Osteoblast (primary cell): ENCODE results near the gene CTNND2. TPM values are rescaled to one million over a fixed set of nuclear protein-coding genes. Genes with fewer than 3 reads are reported as not detected.

Source experiments
- DNase-seq: peaks from one replicate; pipeline ENCODE4 v3.0.0; 2011; ENCODE audit warnings: low spot score, mixed read lengths; ENCODE audit not compliant: insufficient read length; ENCODE audit errors: missing footprints
- H2AFZ ChIP-seq: 2 replicates; pipeline ENCODE4 v1.6.0; 2011; ENCODE audit warnings: mild to moderate bottlenecking, low read length
- H3K27ac ChIP-seq: 2 replicates; pipeline ENCODE4 v1.5.1; 2011; ENCODE audit warnings: mild to moderate bottlenecking, low read depth, low read length, moderate library complexity
- H3K27me3 ChIP-seq: 2 replicates; pipeline ENCODE4 v1.6.0; 2012; ENCODE audit warnings: mild to moderate bottlenecking, control low read depth, inconsistent platforms, low read length, moderate library complexity; ENCODE audit not compliant: insufficient read depth
- H3K36me3 ChIP-seq: 2 replicates; pipeline ENCODE4 v1.5.1; 2011; ENCODE audit warnings: mild to moderate bottlenecking, low read length, control low read depth, moderate library complexity; ENCODE audit not compliant: insufficient read depth
- H3K4me1 ChIP-seq: 2 replicates; pipeline ENCODE4 v1.5.1; 2011; ENCODE audit warnings: mild to moderate bottlenecking, low read length, control low read depth, moderate library complexity; ENCODE audit not compliant: insufficient read depth
- H3K4me2 ChIP-seq: 2 replicates; pipeline ENCODE4 v1.6.0; 2011; ENCODE audit warnings: mild to moderate bottlenecking, low read length; ENCODE audit not compliant: insufficient read depth
- H3K4me3 ChIP-seq: fragments of 200-600 bp; sonication (generic); 3 replicates; pipeline ENCODE4 v1.5.1; 2012; ENCODE audit warnings: mild to moderate bottlenecking, low read length, inconsistent platforms; ENCODE audit not compliant: insufficient read depth
- H3K79me2 ChIP-seq: 2 replicates; pipeline ENCODE4 v1.6.0; 2012; ENCODE audit warnings: mild to moderate bottlenecking, low read length, control low read depth, inconsistent platforms; ENCODE audit not compliant: insufficient read depth
- H3K9me3 ChIP-seq: 2 replicates; pipeline ENCODE4 v1.5.1; 2011; ENCODE audit warnings: low read depth, low read length, control low read depth
- H4K20me1 ChIP-seq: 2 replicates; pipeline ENCODE4 v1.6.0; 2012; ENCODE audit warnings: mild to moderate bottlenecking, low read length, control low read depth; ENCODE audit not compliant: insufficient read depth
- total RNA-seq: library from RNA; depleted of rRNA; stranded (reverse); fragments of >200 nt; gene quantifications from 2 replicates; pipeline ENCODE4 v1.2.3, GENCODE V29; 2012
- TF ChIP-seq, protein P1 (sequence below): IDR thresholded peaks from 2 replicates; pipeline ENCODE4 v1.5.1; 2011; ENCODE audit warnings: mild to moderate bottlenecking, low read depth, low read length, moderate library complexity; ENCODE audit errors: extremely low read depth

Gene CTNND2
- total RNA-seq, 1 donor, result not detected

- no peaks in the 10 kb centered on the region for H4K20me1 ChIP-seq
- TF ChIP-seq, protein P1, sequence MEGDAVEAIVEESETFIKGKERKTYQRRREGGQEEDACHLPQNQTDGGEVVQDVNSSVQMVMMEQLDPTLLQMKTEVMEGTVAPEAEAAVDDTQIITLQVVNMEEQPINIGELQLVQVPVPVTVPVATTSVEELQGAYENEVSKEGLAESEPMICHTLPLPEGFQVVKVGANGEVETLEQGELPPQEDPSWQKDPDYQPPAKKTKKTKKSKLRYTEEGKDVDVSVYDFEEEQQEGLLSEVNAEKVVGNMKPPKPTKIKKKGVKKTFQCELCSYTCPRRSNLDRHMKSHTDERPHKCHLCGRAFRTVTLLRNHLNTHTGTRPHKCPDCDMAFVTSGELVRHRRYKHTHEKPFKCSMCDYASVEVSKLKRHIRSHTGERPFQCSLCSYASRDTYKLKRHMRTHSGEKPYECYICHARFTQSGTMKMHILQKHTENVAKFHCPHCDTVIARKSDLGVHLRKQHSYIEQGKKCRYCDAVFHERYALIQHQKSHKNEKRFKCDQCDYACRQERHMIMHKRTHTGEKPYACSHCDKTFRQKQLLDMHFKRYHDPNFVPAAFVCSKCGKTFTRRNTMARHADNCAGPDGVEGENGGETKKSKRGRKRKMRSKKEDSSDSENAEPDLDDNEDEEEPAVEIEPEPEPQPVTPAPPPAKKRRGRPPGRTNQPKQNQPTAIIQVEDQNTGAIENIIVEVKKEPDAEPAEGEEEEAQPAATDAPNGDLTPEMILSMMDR, result no peak
- no peaks in the 10 kb centered on the region for H3K79me2 ChIP-seq
- no peaks in the 10 kb centered on the region for H3K36me3 ChIP-seq
- H3K4me3 ChIP-seq, result no peak overlapping the region
- no peaks in the 10 kb centered on the region for H3K27me3 ChIP-seq
- DNase-seq, result no peak
- H3K9me3 ChIP-seq, result peaks cover 3% of the 10 kb centered on the region
- no peaks in the 10 kb centered on the region for H3K4me1 ChIP-seq
- no peak overlapping the region for H3K27ac ChIP-seq
- no peak overlapping the region for H3K4me2 ChIP-seq
- no peak overlapping the region for H2AFZ ChIP-seq
Measured at GRCh38 chr5:11640158-11640873, 263.9 kb downstream of the CTNND2 start.

GRCh38 chr5:11622785-11623184, 281.5 kb downstream of the CTNND2 start:
- H3K36me3 ChIP-seq, result no peaks in the 10 kb centered on the region
- no peaks in the 10 kb centered on the region for H4K20me1 ChIP-seq
- no peaks in the 10 kb centered on the region for H3K27me3 ChIP-seq
- DNase-seq, result no peak
- no peak overlapping the region for H3K4me3 ChIP-seq
- H3K79me2 ChIP-seq, result no peaks in the 10 kb centered on the region
- H2AFZ ChIP-seq, result no peak overlapping the region
- H3K4me1 ChIP-seq, result no peaks in the 10 kb centered on the region
- no peaks in the 10 kb centered on the region for H3K9me3 ChIP-seq
- H3K27ac ChIP-seq, result no peak overlapping the region
- TF ChIP-seq, protein P1, result no peak
- H3K4me2 ChIP-seq, result no peak overlapping the region

DNA sequence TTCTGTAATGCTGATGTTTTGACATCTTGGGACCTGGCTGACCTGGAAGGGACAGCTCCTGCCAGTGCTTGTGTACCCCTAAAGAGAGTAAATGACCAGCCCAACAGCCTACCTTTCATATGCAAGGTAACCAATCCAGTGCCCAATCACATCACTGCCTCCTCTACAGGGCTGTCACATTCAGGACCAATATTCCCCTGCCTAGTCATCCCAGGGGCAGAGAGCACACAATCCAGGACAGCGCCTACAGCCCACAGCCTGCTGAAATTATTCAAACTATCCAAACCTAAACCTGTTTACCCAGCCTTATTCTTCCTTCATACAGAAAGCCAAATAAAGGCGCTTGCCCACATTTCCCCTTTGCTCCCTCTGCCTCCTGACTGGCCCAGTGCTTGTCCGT, 284.1 kb downstream of the CTNND2 start:
- no peaks in the 10 kb centered on the region for H3K9me3 ChIP-seq
- no peak overlapping the region for H3K4me2 ChIP-seq
- no peak overlapping the region for H3K4me3 ChIP-seq
- no peak overlapping the region for H3K27ac ChIP-seq
- peak; percentile 0 for DNase-seq
- no peaks in the 10 kb centered on the region for H3K4me1 ChIP-seq
- no peak overlapping the region for H2AFZ ChIP-seq
- no peaks in the 10 kb centered on the region for H3K36me3 ChIP-seq
- H3K79me2 ChIP-seq, result no peaks in the 10 kb centered on the region
- H3K27me3 ChIP-seq, result no peaks in the 10 kb centered on the region
- TF ChIP-seq, protein P1, result no peak
- H4K20me1 ChIP-seq, result no peaks in the 10 kb centered on the region

DNA sequence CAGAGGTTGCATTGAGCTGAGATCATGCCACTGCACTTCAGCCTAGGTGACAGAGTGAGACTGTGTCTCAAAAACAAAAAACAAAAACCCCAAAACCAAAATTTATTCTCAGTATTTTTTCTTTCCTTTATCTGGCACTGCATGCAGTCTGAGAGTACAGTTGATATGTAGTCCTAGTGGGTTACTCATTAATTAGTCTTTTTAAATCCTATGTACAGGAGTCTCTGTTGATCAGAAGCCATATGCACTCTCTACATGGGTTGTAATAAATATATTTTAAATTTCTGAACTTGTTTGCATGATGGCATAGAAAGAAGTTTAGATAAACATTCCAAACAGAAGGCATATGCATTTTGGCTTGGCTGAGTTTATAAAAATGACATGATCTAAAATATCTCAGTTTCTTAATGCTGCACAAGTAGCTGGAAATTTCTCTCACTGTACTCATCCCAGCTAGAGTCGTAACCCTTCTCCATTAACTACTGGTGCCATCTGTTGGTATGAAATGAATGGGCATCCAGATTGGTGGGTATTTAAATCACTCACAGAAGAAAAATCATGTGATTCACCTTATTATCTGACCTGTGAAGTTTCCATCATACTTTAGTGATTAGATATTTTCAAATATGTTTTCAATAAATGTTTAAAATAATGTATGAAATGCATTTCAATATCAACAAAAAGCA, 284.8 kb downstream of the CTNND2 start:
- H3K4me1 ChIP-seq, result no peaks in the 10 kb centered on the region
- H2AFZ ChIP-seq, result no peak overlapping the region
- no peaks in the 10 kb centered on the region for H4K20me1 ChIP-seq
- H3K4me3 ChIP-seq, result no peak overlapping the region
- no peak overlapping the region for H3K4me2 ChIP-seq
- no peaks in the 10 kb centered on the region for H3K9me3 ChIP-seq
- no peaks in the 10 kb centered on the region for H3K27me3 ChIP-seq
- H3K27ac ChIP-seq, result no peak overlapping the region
- H3K79me2 ChIP-seq, result no peaks in the 10 kb centered on the region
- no peak for DNase-seq
- no peaks in the 10 kb centered on the region for H3K36me3 ChIP-seq
- TF ChIP-seq, protein P1, result no peak
